Epithelial cell of esophagus (primary cell): ENCODE data around the gene SH3GLB2.

Experiments used
- DNase-seq: peaks from one replicate; pipeline ENCODE4 v3.0.0; 2010; ENCODE audit warnings: low read depth
- H3K4me3 ChIP-seq: 2 replicates; pipeline ENCODE4 v1.5.1; 2011; ENCODE audit warnings: mild to moderate bottlenecking, low read length, control low read depth
- TF ChIP-seq, protein P1 (sequence below): IDR thresholded peaks from 2 replicates; pipeline ENCODE4 v1.5.1; 2011; ENCODE audit warnings: low read depth, mild to moderate bottlenecking, low read length, control low read depth, inconsistent platforms; ENCODE audit not compliant: insufficient read depth; ENCODE audit errors: missing control alignments

The SH3GLB2 gene

DNA sequence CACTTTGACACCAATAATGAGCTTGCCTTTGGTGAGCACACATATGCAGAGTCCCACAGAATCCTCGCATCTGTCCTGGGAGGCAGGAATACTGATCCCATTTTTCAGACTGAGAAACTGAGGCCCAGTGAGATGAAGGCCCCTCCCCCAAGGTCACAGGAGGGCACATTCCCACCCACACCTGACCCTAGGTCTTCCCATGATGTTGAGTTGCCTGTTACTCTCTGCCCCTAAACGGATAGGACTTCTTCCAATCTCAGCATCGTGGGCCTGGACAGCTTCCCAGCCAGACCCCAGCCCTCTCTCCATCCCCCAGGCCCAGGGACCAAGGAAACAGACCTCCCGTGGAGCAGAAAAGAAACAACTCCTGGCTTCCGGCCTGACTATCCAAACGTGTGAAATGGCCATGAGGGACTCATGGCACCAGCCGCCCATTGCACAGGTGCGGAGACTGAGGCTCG lies 877 bp downstream of the SH3GLB2 start:
- DNase-seq, result no peak

DNA sequence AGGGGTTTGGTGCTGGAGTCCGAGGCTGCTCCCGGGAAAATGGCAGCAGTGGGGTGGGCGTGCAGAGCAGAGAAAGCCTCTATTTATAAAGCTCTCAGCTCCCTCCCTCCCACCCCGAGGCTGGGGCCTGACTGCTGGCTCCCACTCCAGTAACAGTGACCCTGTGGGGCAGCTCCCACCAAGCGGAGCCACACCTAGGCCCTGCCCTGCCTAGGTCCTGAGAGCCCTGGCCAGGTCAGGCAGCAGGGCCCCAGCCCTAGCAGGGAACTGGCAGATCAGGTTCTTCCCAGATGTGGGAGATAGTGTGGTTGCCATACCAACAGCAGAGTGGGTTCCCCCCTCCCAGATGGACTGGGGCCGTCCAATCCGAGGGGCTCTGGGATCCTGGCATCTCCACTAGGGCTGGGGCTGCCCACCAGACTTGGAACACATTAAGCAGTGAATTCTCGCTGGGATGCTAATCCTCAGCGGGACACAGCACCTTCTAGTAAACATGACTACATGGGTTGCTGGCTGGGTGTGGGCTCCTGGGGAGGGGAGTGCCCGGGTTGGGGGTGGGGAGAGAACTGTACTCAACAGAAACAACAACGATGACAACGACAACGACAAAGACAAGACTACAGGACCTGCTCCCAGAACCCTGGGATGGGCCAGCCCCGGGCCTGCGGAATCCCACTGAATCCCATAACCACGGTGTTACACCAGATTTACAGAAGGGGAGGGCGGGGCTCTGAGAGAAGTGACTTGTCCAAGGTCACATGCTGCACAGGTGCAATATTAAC lies 1.5 kb downstream of the SH3GLB2 start:
- TF ChIP-seq, protein P1, sequence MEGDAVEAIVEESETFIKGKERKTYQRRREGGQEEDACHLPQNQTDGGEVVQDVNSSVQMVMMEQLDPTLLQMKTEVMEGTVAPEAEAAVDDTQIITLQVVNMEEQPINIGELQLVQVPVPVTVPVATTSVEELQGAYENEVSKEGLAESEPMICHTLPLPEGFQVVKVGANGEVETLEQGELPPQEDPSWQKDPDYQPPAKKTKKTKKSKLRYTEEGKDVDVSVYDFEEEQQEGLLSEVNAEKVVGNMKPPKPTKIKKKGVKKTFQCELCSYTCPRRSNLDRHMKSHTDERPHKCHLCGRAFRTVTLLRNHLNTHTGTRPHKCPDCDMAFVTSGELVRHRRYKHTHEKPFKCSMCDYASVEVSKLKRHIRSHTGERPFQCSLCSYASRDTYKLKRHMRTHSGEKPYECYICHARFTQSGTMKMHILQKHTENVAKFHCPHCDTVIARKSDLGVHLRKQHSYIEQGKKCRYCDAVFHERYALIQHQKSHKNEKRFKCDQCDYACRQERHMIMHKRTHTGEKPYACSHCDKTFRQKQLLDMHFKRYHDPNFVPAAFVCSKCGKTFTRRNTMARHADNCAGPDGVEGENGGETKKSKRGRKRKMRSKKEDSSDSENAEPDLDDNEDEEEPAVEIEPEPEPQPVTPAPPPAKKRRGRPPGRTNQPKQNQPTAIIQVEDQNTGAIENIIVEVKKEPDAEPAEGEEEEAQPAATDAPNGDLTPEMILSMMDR, result no peak
- H3K4me3 ChIP-seq, result peak overlapping the region; percentile 79
- peak; percentile 46 for DNase-seq

More for the DNA sequence above, 877 bp downstream of the SH3GLB2 start:
- TF ChIP-seq, protein P1, result no peak
- peak overlapping the region; percentile 79 for H3K4me3 ChIP-seq

DNA sequence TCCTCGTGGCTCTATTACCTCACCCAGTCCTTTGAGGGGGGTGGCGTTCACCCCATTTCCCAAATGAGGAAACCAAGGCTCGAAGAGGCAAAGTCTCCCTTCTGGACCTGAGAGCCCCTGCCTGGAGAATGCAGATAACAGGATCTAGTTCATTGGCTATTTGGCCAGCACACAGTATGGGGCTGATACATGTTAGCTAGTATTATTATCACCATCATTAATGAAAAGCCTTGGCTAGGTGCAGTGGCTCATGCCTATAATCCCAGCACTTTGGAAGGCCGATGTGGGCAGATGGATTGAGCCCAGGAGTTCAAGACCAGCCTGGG lies 4.3 kb downstream of the SH3GLB2 start:
- H3K4me3 ChIP-seq, result no peak overlapping the region
- DNase-seq, result no peak
- TF ChIP-seq, protein P1, result no peak

DNA sequence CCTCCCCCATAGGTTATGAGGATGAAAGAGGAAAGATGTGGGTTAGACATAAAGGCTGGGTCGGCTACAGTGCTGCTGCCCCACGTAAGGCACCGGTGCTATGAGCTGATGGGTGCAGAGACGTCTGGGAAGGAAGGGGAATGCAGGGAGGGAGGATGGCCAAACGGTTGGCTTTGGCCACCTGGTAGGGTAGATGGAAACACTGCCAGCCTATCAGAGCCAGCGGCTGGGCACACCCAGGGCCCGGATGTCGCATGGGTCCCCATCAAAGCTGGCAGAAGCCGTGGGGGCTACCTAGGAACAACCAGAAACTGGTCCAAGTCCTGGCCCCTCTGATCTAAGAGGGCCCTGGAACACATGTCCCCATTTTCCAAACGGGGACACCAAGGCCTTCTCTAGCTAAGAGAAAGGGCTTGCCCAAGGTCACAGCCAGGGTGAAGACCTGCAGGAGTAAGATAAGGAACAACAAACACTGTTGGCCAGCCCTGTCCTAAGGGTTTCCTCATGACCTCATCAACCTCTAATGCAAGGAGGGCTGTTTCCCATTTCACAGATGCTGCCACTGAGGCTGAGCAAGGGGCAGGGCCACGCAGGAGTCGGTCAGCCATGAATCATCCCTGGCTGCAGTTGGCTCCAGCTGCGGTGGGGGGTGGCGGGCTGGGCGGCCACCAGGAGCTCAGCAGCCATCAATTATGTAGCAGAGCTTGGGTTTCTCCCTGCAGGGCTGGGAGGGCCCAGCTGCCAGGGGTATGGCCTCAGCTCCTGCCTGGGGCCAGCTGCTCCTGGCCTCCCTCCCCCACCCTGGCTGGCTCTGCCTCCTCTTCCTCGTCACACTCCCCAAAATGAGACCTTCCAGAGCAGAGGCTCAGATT lies 4.9 kb downstream of the SH3GLB2 start:
- no peak overlapping the region for H3K4me3 ChIP-seq
- TF ChIP-seq, protein P1, result no peak
- no peak for DNase-seq

DNA sequence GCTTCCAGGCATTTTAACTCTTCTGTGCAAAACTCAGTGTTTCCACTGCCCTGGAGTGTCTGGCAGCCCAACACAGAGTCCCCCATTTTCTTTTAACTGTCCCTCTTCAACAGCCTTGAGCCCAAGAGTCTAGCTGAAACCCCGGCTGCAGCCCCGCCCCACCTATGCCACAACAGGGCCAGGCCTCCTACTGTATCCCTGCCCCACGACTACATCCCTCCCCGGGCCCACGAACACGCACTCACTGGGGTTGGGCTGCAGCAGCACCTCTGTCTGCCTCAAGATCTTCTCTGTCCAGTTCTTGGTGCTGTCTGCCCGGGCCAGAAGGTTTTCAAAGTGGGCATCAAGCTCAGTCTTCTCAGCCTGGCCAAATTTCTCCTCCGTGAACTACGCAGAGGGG lies 6.1 kb downstream of the SH3GLB2 start:
- TF ChIP-seq, protein P1, result no peak
- no peak overlapping the region for H3K4me3 ChIP-seq
- DNase-seq, result no peak

DNA sequence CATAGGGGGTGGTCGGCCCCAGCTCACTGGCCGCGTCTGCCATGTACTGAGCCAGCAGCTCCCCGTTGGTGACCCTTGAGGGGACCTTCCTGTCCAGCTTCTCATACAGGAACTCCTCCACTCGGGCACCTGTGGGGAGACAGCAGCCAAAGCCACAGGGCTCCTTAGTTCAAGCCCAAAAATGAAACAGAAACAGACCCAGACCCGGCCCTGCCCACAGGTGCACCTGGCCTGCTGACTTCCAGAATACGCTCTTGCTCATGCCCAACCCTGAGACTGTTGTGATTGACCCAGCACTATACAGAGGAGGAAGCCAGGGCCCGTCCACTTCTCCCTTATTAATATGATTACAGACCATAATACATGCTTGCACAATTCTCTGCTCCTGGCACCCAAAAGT lies 7.0 kb downstream of the SH3GLB2 start:
- no peak for DNase-seq
- TF ChIP-seq, protein P1, result no peak
- no peak overlapping the region for H3K4me3 ChIP-seq
